GM10248 (cell line): ENCODE results near the gene TEX44.
A peak's percentile ranks its signal among the peaks of the same experiment; 100 is the strongest.

Experiments used
- CTCF ChIA-PET: fragments of 300-600 bp; sonication (Branson Sonifier 250); formaldehyde crosslinking; extraction: SDS; loops from one replicate; lab custom pipeline; 2021; ENCODE audit warnings: antibody characterized with exemption; lab: Yijun Ruan, JAX
- POLR2A ChIA-PET: fragments of 350-650 bp; sonication (Branson Sonifier 250); formaldehyde crosslinking; extraction: SDS; loops from one replicate; lab custom pipeline; 2020; ENCODE audit warnings: antibody characterized with exemption; lab: Yijun Ruan, JAX
- DNase-seq: peaks from one replicate; pipeline ENCODE4 v3.0.0; 2012; ENCODE audit errors: extremely low spot score
- TF ChIP-seq, protein P1 (sequence below): IDR thresholded peaks from 2 replicates; pipeline ENCODE4 v1.5.1; 2012; ENCODE audit warnings: mild to moderate bottlenecking, low read depth; ENCODE audit errors: extremely low read depth, missing control alignments, control extremely low read depth

Gene TEX44

DNA sequence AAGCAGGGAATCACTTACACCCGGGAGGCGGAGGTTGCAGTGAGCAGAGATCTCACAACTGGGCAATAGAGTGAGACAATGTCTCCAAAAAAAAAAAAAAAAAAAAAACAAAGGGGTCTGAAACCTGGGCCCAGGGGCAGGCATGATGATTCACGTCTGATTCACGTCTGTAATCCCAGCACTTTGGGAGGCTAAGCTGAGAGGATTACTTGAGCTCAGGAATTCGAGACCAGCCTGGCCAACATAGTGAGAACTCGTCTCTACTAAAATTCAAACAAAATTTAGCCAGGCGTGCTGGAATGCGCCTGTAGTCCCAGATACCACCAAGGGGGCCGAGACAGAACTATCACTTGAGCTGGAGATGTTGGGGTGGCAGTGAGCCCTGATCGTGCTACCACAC, 30.3 kb downstream of the TEX44 start:
- no peak for DNase-seq
- POLR2A ChIA-PET = interaction anchor here (0.7 kb wide), 1 partner anchor 29 kb away, joined by 6 read pairs; no protein-coding TSS in a partner anchor
- CTCF ChIA-PET = interaction anchor here (0.8 to 3.3 kb wide), 10 partner anchors 9 to 93 kb away, joined by 3 to 19 read pairs (median 4); no protein-coding TSS in a partner anchor
- TF ChIP-seq, protein P1, sequence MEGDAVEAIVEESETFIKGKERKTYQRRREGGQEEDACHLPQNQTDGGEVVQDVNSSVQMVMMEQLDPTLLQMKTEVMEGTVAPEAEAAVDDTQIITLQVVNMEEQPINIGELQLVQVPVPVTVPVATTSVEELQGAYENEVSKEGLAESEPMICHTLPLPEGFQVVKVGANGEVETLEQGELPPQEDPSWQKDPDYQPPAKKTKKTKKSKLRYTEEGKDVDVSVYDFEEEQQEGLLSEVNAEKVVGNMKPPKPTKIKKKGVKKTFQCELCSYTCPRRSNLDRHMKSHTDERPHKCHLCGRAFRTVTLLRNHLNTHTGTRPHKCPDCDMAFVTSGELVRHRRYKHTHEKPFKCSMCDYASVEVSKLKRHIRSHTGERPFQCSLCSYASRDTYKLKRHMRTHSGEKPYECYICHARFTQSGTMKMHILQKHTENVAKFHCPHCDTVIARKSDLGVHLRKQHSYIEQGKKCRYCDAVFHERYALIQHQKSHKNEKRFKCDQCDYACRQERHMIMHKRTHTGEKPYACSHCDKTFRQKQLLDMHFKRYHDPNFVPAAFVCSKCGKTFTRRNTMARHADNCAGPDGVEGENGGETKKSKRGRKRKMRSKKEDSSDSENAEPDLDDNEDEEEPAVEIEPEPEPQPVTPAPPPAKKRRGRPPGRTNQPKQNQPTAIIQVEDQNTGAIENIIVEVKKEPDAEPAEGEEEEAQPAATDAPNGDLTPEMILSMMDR = no peak

DNA sequence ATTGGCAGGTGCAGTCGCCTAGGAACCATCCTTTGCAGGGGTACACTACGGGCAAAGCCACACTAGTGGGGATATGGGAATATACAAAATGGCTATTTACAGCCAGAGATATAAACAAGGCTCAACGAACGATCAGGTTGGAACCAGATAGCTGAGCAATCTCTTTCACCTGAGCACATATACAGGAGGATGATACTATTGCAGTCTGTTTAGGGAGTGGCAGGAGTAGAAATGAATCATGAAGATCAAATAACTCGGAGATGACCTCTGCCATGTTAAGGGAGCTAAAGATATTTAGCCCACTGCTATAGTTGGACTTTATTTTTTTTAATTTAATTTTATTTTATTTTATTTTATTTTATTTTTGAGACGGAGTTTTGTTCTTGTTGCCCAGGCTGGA, 33.8 kb downstream of the TEX44 start:
- CTCF ChIA-PET = interaction anchor here (1.0 to 1.9 kb wide), 6 partner anchors 11 to 109 kb away, joined by 3 to 7 read pairs (median 4); no protein-coding TSS in a partner anchor
- DNase-seq = no peak
- TF ChIP-seq, protein P1 = no peak
- POLR2A ChIA-PET = interaction anchor here (1.7 kb wide), 1 partner anchor 82 kb away, joined by 4 read pairs; the partner anchor contains the start of gene PTMA

DNA sequence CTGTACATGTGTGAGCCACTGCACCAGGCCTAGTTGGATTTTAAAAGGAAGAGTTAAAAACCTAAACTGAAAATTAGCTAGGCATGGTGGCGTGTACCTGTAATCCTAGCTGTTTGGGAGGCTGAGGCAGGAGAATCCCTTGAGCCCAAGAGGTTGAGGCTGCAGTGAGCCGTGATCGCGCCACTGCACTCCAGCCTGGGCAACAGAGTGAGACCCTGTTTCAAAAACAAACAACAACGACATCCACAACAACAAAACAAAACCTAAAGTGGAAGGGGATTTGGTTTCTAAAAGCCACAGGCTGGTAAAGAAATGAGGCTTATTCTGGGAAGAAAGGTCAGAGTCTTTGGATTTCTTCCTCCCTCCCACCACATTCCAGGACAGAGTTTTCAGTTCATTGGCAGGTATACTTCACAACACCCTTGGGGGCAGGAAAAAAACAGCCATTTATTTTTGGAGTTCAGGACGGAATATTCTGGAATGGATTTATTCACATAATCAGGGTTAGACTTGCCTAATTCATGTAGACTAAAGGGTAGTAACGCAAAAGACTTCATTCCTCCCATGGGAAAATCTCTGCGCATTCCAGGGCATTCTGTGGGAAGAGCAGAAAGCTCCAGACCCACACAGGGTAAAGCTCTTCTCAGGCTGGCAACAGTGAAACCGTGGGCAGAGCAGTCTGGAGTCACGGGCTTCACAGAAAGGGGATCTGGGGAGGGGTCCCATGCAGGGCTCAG, 34.9 kb downstream of the TEX44 start:
- POLR2A ChIA-PET = interaction anchor here (0.8 to 1.7 kb wide), 3 partner anchors 12 to 81 kb away, joined by 3 to 5 read pairs (median 4); partner anchors contain the start of gene PTMA
- TF ChIP-seq, protein P1 = no peak
- CTCF ChIA-PET = interaction anchor here (0.8 to 1.8 kb wide), 9 partner anchors 12 to 110 kb away, joined by 3 to 7 read pairs (median 3); no protein-coding TSS in a partner anchor
- no peak for DNase-seq

DNA sequence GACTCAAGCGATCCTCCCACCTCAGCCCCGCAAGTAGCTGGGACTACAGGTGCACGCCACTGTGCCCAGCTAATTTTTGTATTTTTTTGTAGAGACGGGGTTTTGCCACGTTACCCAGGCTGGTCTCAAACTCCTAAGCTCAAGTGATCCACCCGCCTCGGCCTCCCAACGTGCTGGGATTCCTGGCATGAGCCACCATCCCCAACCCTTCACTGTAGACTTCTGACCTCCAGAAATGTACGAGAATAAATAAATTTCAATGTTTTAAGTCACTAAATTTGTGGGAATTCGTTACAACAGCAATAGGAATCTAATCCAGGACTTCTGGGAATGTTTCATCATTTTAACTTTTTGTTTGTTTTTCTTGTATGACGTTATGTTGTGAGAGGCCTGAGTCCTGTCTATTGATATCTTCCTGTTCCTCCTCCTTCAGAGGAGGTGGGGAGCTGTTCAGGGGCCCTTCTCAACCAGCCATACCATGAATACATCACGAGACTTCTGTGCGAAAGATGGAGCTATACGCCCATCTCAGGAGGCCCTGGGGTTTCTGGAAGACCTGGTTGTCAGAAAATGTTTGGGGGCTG, 40.0 kb downstream of the TEX44 start:
- ChIA-PET CTCF (interaction anchor here (0.8 to 3.0 kb wide), 15 partner anchors 9 to 82 kb away, joined by 3 to 11 read pairs (median 5); no protein-coding TSS in a partner anchor), POLR2A (interaction anchor here (1.1 kb wide), 1 partner anchor 76 kb away, joined by 4 read pairs; the partner anchor contains the start of gene PTMA)
- TF ChIP-seq, protein P1 = no peak
- DNase-seq = peak; percentile 11

DNA sequence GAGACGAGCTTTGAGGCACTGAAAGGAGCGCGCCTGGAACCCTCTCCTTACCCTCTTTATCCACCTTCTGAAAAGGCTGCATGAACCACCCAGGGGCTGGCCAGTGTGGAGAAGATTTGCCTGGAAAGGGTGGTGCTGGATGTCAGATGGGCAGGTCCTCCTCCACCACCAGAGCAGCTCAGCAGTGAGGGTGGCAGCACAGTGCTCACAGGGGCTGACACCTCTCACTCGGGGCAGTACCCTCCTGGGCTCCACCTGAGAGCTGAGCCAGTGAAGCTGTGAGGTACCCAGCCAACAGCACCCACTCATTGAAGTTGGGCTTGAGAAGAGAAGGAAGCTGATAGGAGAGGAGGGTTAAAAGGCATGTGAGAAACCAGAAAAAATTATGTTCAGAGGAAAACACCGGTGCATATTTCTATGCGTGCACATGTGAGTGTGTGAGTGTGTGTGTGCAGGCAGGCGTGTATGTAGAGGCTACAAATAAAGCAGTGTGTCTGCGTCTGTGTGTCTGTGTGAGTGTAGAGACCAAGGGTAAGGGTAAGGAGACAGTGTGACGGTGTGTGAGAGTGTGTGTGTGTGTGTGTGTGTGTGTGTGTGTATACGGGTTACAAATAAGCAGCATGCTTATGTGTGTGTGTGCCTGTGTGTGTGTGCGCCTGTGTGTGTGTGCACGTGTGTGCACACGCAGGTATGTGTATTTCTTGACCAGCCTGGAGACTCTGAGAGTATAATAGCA, 40.7 kb downstream of the TEX44 start:
- POLR2A ChIA-PET = no interaction called here
- TF ChIP-seq, protein P1 = no peak
- CTCF ChIA-PET = interaction anchor here (0.8 to 3.0 kb wide), 13 partner anchors 9 to 81 kb away, joined by 3 to 11 read pairs (median 5); no protein-coding TSS in a partner anchor
- peak; percentile 12 for DNase-seq
